WTC11 (cell line): Measurements from ENCODE around the gene CFAP221. TPM values are rescaled to one million over a fixed set of nuclear protein-coding genes. Genes with fewer than 3 reads are reported as not detected.

Experiments used
- ATAC-seq: fragments of 200-7000 bp; cut with Tn5 transposase; 2 replicates; pipeline ENCODE4 v1.10.0; 2021; ENCODE audit warnings: mild to moderate bottlenecking, moderate library complexity
- CTCF ChIA-PET: fragments of 300-600 bp; sonication (Branson Sonifier 250); formaldehyde crosslinking; loops from one replicate; lab custom pipeline; 2021; ENCODE audit warnings: antibody characterized with exemption; lab: Charles Lee
- POLR2A ChIA-PET: fragments of 350-600 bp; sonication (Branson Sonifier 250); formaldehyde crosslinking; loops from one replicate; lab custom pipeline; 2021; ENCODE audit warnings: antibody characterized with exemption; lab: Charles Lee
- DNase-seq: peaks from one replicate; pipeline ENCODE4 v3.0.0; 2021; ENCODE audit warnings: low spot score
- H3K27ac Mint-ChIP-seq: 2 replicates; pipeline ENCODE4 v1.8.0; 2021; ENCODE audit warnings: mixed read lengths
- H3K27me3 Mint-ChIP-seq: 2 replicates; pipeline ENCODE4 v1.8.0; 2021; ENCODE audit warnings: low read depth, mild to moderate bottlenecking, moderate library complexity, mixed read lengths
- H3K36me3 Mint-ChIP-seq: 2 replicates; pipeline ENCODE4 v1.8.0; 2021; ENCODE audit warnings: mixed read lengths
- H3K4me1 Mint-ChIP-seq: 2 replicates; pipeline ENCODE4 v1.8.0; 2022; ENCODE audit warnings: mixed read lengths
- H3K4me3 Mint-ChIP-seq: 2 replicates; pipeline ENCODE4 v1.8.0; 2021; ENCODE audit warnings: mild to moderate bottlenecking, moderate library complexity, mixed read lengths
- H3K9me3 Mint-ChIP-seq: 2 replicates; pipeline ENCODE4 v1.8.0; 2021; ENCODE audit warnings: mixed read lengths
- FOXJ3 ChIP-seq: sonication (generic); formaldehyde crosslinking; IDR thresholded peaks from 2 replicates; pipeline ENCODE4 v1.9.0; 2021; ENCODE audit warnings: missing genetic modification reagents, mild to moderate bottlenecking, borderline replicate concordance
- GRHL2 ChIP-seq: fragments of 250-450 bp; sonication (Bioruptor Pico); IDR thresholded peaks from 2 replicates; pipeline ENCODE4 v1.8.0; 2022; ENCODE audit warnings: mild to moderate bottlenecking, moderate library complexity; ENCODE audit not compliant: insufficient replicate concordance, severe bottlenecking
- NFATC4 ChIP-seq: fragments of 250-450 bp; sonication (Bioruptor Pico); IDR thresholded peaks from 2 replicates; pipeline ENCODE4 v1.9.0; 2021; ENCODE audit warnings: mild to moderate bottlenecking
- RORB ChIP-seq: fragments of 250-450 bp; sonication (Bioruptor Pico); IDR thresholded peaks from 2 replicates; pipeline ENCODE4 v1.9.0; 2021; ENCODE audit warnings: mild to moderate bottlenecking
- ZNF121 ChIP-seq: sonication (generic); formaldehyde crosslinking; IDR thresholded peaks from 2 replicates; pipeline ENCODE4 v1.8.0; 2023; ENCODE audit warnings: missing genetic modification reagents
- ZNF219 ChIP-seq: sonication (generic); formaldehyde crosslinking; IDR thresholded peaks from 2 replicates; pipeline ENCODE4 v1.8.0; 2023; ENCODE audit warnings: missing genetic modification reagents, mild to moderate bottlenecking, borderline replicate concordance
- total RNA-seq: library from RNA; stranded (reverse); gene quantifications from 3 replicates; pipeline ENCODE4 v1.2.3, GENCODE V29; 2021
- TF ChIP-seq, protein P1 (sequence below): sonication (generic); formaldehyde crosslinking; IDR thresholded peaks from 2 replicates; pipeline ENCODE4 v1.8.0; 2022; ENCODE audit warnings: mild to moderate bottlenecking, missing genetic modification reagents
- TF ChIP-seq, protein P2 (sequence below): sonication (generic); formaldehyde crosslinking; conservative IDR thresholded peaks from 2 replicates; pipeline ENCODE4 v1.8.1; 2022; ENCODE audit warnings: mild to moderate bottlenecking, missing genetic modification reagents
- TF ChIP-seq, protein P3 (sequence below): sonication (generic); formaldehyde crosslinking; IDR thresholded peaks from 2 replicates; pipeline ENCODE4 v1.8.0; 2023; ENCODE audit warnings: missing genetic modification reagents, mild to moderate bottlenecking, borderline replicate concordance
- TF ChIP-seq, protein P4 (sequence below): fragments of 250-450 bp; sonication (Bioruptor Pico); IDR thresholded peaks from 2 replicates; pipeline ENCODE4 v2.1.2; 2022; ENCODE audit warnings: mild to moderate bottlenecking, moderate library complexity
- TF ChIP-seq, protein P5 (sequence below): fragments of 250-450 bp; sonication (Bioruptor Pico); IDR thresholded peaks from 2 replicates; pipeline ENCODE4 v1.9.0; 2021; ENCODE audit warnings: mild to moderate bottlenecking
- TF ChIP-seq, protein P6 (sequence below): sonication (generic); formaldehyde crosslinking; IDR thresholded peaks from 2 replicates; pipeline ENCODE4 v1.8.1; 2023; ENCODE audit warnings: mild to moderate bottlenecking, missing genetic modification reagents, moderate library complexity
- TF ChIP-seq, protein P7 (sequence below): sonication (generic); formaldehyde crosslinking; IDR thresholded peaks from 2 replicates; pipeline ENCODE4 v1.8.1; 2022; ENCODE audit warnings: mild to moderate bottlenecking, missing genetic modification reagents, moderate library complexity, borderline replicate concordance
- TF ChIP-seq, protein P8 (sequence below): sonication (generic); formaldehyde crosslinking; IDR thresholded peaks from 2 replicates; pipeline ENCODE4 v1.8.1; 2022; ENCODE audit warnings: low read depth, mild to moderate bottlenecking, moderate library complexity, missing genetic modification reagents, borderline replicate concordance
- TF ChIP-seq, protein P9 (sequence below): sonication (generic); formaldehyde crosslinking; IDR thresholded peaks from 2 replicates; pipeline ENCODE4 v1.8.1; 2022; ENCODE audit warnings: mild to moderate bottlenecking, moderate library complexity, missing genetic modification reagents
- TF ChIP-seq, protein P10 (sequence below): fragments of 250-450 bp; sonication (Bioruptor Pico); IDR thresholded peaks from 2 replicates; pipeline ENCODE4 v1.8.0; 2021; ENCODE audit warnings: mild to moderate bottlenecking
- TF ChIP-seq, protein P11 (sequence below): sonication (generic); formaldehyde crosslinking; IDR thresholded peaks from 2 replicates; pipeline ENCODE4 v1.8.1; 2022; ENCODE audit warnings: missing genetic modification reagents, borderline replicate concordance

The CFAP221 gene
- total RNA-seq, 1 experiment from 2014 or later = 0.35 TPM

DNA sequence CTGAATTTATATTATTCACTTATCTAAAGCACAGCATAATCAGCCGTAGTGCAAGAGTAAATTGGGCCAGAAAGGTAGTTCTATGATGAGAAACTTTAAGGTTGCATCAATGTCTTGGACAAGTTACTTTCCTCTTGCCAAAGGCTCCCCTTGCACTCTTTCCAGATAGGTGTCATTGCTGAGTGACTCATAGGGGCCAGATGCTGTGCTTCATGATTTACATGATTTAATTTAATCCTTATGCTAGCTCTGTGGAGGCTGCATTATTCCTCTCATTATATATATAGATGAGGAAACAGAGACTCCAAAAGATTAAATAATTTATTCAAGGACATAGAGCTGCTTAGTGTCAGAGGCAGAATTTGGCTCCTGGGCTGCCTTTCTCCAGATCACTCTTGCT is 5.0 kb downstream of the CFAP221 start:
- DNase-seq = no peak
- H3K4me3 Mint-ChIP-seq = no peak overlapping the region
- ChIA-PET CTCF (interaction anchor here (1.6 kb wide), 1 partner anchor 73 kb away, joined by 4 read pairs; no protein-coding TSS in a partner anchor), POLR2A (no interaction called here)
- peaks cover 4% of the 10 kb centered on the region for H3K4me1 Mint-ChIP-seq
- ATAC-seq = no peak
- no peak overlapping the region for H3K27ac Mint-ChIP-seq
- no peaks in the 10 kb centered on the region for H3K9me3 Mint-ChIP-seq
- no peak for TF ChIP-seq GRHL2 (CRISPR knock-in tag)
- TF ChIP-seq, protein P1, sequence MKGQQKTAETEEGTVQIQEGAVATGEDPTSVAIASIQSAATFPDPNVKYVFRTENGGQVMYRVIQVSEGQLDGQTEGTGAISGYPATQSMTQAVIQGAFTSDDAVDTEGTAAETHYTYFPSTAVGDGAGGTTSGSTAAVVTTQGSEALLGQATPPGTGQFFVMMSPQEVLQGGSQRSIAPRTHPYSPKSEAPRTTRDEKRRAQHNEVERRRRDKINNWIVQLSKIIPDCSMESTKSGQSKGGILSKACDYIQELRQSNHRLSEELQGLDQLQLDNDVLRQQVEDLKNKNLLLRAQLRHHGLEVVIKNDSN (CRISPR knock-in tag) = no peak
- TF ChIP-seq, protein P2, sequence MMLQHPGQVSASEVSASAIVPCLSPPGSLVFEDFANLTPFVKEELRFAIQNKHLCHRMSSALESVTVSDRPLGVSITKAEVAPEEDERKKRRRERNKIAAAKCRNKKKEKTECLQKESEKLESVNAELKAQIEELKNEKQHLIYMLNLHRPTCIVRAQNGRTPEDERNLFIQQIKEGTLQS = no peak
- H3K36me3 Mint-ChIP-seq = no peaks in the 10 kb centered on the region
- H3K27me3 Mint-ChIP-seq = peaks cover 24% of the 10 kb centered on the region

DNA sequence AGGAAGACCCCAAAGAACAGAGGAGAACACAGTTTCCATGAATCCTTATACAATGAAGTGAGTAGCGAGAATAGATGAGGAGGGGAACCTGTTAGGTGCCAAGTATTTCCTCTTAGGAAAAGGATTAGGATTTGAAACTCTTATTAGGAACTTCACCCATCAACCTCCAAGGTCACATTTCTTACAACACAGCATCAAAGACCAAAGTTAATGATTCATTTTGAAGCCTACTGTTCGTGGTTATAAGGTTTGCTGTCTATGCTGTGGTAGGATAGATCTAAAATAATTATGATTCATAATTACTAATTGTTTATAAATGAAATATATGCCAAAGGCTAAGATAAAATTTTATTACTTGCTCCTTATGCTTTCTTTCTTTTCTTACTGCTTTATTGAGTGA is 6.1 kb downstream of the CFAP221 start:
- Mint-ChIP-seq H3K27me3 (peaks cover 20% of the 10 kb centered on the region), H3K27ac (no peak overlapping the region), H3K4me1 (no peaks in the 10 kb centered on the region), H3K4me3 (no peak overlapping the region), H3K9me3 (no peaks in the 10 kb centered on the region), H3K36me3 (no peaks in the 10 kb centered on the region)
- DNase-seq (no peak), ATAC-seq (no peak)
- ChIA-PET CTCF (no interaction called here), POLR2A (no interaction called here)
- TF ChIP-seq NFATC4 (no peak), RORB (no peak), FOXJ3 (CRISPR knock-in tag) (no peak), ZNF219 (CRISPR knock-in tag) (no peak), ZNF121 (CRISPR knock-in tag) (no peak)
- TF ChIP-seq, protein P3, sequence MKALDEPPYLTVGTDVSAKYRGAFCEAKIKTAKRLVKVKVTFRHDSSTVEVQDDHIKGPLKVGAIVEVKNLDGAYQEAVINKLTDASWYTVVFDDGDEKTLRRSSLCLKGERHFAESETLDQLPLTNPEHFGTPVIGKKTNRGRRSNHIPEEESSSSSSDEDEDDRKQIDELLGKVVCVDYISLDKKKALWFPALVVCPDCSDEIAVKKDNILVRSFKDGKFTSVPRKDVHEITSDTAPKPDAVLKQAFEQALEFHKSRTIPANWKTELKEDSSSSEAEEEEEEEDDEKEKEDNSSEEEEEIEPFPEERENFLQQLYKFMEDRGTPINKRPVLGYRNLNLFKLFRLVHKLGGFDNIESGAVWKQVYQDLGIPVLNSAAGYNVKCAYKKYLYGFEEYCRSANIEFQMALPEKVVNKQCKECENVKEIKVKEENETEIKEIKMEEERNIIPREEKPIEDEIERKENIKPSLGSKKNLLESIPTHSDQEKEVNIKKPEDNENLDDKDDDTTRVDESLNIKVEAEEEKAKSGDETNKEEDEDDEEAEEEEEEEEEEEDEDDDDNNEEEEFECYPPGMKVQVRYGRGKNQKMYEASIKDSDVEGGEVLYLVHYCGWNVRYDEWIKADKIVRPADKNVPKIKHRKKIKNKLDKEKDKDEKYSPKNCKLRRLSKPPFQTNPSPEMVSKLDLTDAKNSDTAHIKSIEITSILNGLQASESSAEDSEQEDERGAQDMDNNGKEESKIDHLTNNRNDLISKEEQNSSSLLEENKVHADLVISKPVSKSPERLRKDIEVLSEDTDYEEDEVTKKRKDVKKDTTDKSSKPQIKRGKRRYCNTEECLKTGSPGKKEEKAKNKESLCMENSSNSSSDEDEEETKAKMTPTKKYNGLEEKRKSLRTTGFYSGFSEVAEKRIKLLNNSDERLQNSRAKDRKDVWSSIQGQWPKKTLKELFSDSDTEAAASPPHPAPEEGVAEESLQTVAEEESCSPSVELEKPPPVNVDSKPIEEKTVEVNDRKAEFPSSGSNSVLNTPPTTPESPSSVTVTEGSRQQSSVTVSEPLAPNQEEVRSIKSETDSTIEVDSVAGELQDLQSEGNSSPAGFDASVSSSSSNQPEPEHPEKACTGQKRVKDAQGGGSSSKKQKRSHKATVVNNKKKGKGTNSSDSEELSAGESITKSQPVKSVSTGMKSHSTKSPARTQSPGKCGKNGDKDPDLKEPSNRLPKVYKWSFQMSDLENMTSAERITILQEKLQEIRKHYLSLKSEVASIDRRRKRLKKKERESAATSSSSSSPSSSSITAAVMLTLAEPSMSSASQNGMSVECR (CRISPR knock-in tag) = no peak
- TF ChIP-seq, protein P4, sequence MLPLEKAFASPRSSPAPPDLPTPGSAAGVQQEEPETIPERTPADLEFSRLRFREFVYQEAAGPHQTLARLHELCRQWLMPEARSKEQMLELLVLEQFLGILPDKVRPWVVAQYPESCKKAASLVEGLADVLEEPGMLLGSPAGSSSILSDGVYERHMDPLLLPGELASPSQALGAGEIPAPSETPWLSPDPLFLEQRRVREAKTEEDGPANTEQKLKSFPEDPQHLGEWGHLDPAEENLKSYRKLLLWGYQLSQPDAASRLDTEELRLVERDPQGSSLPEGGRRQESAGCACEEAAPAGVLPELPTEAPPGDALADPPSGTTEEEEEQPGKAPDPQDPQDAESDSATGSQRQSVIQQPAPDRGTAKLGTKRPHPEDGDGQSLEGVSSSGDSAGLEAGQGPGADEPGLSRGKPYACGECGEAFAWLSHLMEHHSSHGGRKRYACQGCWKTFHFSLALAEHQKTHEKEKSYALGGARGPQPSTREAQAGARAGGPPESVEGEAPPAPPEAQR (CRISPR knock-in tag) = no peak
- TF ChIP-seq, protein P1 (CRISPR knock-in tag) = no peak
- TF ChIP-seq, protein P5, sequence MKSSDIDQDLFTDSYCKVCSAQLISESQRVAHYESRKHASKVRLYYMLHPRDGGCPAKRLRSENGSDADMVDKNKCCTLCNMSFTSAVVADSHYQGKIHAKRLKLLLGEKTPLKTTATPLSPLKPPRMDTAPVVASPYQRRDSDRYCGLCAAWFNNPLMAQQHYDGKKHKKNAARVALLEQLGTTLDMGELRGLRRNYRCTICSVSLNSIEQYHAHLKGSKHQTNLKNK = no peak
- TF ChIP-seq, protein P6, sequence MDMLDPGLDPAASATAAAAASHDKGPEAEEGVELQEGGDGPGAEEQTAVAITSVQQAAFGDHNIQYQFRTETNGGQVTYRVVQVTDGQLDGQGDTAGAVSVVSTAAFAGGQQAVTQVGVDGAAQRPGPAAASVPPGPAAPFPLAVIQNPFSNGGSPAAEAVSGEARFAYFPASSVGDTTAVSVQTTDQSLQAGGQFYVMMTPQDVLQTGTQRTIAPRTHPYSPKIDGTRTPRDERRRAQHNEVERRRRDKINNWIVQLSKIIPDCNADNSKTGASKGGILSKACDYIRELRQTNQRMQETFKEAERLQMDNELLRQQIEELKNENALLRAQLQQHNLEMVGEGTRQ = no peak
- TF ChIP-seq, protein P7, sequence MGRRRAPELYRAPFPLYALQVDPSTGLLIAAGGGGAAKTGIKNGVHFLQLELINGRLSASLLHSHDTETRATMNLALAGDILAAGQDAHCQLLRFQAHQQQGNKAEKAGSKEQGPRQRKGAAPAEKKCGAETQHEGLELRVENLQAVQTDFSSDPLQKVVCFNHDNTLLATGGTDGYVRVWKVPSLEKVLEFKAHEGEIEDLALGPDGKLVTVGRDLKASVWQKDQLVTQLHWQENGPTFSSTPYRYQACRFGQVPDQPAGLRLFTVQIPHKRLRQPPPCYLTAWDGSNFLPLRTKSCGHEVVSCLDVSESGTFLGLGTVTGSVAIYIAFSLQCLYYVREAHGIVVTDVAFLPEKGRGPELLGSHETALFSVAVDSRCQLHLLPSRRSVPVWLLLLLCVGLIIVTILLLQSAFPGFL (CRISPR knock-in tag) = no peak
- TF ChIP-seq, protein P8, sequence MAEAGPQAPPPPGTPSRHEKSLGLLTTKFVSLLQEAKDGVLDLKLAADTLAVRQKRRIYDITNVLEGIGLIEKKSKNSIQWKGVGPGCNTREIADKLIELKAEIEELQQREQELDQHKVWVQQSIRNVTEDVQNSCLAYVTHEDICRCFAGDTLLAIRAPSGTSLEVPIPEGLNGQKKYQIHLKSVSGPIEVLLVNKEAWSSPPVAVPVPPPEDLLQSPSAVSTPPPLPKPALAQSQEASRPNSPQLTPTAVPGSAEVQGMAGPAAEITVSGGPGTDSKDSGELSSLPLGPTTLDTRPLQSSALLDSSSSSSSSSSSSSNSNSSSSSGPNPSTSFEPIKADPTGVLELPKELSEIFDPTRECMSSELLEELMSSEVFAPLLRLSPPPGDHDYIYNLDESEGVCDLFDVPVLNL (CRISPR knock-in tag) = no peak
- TF ChIP-seq, protein P9, sequence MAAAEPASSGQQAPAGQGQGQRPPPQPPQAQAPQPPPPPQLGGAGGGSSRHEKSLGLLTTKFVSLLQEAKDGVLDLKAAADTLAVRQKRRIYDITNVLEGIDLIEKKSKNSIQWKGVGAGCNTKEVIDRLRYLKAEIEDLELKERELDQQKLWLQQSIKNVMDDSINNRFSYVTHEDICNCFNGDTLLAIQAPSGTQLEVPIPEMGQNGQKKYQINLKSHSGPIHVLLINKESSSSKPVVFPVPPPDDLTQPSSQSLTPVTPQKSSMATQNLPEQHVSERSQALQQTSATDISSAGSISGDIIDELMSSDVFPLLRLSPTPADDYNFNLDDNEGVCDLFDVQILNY = no peak
- TF ChIP-seq, protein P10, sequence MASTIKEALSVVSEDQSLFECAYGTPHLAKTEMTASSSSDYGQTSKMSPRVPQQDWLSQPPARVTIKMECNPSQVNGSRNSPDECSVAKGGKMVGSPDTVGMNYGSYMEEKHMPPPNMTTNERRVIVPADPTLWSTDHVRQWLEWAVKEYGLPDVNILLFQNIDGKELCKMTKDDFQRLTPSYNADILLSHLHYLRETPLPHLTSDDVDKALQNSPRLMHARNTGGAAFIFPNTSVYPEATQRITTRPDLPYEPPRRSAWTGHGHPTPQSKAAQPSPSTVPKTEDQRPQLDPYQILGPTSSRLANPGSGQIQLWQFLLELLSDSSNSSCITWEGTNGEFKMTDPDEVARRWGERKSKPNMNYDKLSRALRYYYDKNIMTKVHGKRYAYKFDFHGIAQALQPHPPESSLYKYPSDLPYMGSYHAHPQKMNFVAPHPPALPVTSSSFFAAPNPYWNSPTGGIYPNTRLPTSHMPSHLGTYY (CRISPR knock-in tag) = no peak
- TF ChIP-seq, protein P2 = no peak
- TF ChIP-seq, protein P11, sequence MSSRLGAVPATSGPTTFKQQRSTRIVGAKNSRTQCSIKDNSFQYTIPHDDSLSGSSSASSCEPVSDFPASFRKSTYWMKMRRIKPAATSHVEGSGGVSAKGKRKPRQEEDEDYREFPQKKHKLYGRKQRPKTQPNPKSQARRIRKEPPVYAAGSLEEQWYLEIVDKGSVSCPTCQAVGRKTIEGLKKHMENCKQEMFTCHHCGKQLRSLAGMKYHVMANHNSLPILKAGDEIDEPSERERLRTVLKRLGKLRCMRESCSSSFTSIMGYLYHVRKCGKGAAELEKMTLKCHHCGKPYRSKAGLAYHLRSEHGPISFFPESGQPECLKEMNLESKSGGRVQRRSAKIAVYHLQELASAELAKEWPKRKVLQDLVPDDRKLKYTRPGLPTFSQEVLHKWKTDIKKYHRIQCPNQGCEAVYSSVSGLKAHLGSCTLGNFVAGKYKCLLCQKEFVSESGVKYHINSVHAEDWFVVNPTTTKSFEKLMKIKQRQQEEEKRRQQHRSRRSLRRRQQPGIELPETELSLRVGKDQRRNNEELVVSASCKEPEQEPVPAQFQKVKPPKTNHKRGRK (CRISPR knock-in tag) = no peak
